Fibroblast of skin of abdomen (primary cell): ENCODE results near the gene FALEC.

ENCODE experiments used
- DNase-seq: peaks from one replicate; pipeline ENCODE4 v3.0.0-alpha.2; 2013

The FALEC gene

DNA sequence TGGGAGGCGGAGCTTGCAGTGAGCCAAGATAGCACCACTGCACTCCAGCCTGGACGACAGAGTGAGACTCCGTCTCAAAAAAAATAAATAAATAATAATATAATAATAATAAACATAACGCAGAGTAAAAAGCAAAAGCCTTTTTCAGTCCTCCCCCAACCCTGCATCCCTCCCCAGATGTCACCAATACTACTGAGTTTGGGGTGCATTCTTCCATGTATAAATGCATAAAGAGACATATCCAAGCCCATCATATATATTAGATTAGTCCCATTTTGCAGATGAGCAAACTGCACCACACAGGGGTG, 32.7 kb downstream of the FALEC start:
- no peak for DNase-seq

DNA sequence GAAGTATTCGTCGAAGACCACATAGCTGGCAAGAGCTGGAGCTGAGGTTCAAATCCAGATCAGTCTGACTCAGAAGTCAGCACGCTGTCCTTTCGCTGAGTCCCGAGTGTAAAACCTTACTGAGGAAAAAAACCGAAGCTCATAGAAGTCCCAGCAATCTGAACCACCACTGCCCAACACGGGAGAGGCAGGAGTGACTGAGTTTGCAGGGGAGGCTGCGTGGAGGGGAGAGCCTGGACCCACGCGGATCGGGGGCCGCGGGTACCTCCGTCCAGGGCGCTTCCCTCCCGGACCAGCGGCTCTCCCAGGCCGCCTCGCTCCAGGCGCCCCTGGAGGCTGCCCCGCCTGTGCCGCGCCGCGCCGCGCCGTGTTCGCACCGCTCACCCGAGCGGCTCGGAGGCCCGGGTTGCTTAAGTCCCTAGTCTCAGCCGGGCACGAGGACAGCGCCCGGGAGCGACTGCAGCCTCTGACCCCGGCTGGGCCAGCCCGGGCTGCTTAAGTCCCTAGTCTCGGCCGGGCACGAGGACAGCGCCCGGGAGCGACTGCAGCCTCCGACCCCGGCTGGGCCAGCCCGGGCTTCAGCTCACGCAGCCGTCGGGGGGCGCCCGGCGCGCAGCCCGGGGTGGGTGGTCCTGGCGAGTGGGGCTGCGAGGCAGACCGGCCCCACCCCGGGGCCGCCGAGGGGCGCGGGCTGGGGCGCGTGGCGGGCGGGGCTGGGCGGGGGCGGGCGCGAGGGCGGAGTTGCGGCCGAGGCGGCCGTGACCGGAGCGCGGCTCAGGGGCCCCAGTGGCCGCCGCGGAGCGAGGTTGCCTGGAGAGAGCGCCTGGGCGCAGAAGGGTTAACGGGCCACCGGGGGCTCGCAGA, 33.3 kb downstream of the FALEC start, which contains the start of gene ADAMTSL4:
ADAMTSL4 (plus strand) TSS at position 777 of the 864 bp plus-strand sequence. CDS start 2,881 bp downstream, outside the sequence.
- peak; percentile 69 for DNase-seq

GRCh38 chr1:150549496-150550221, 34.1 kb downstream of the FALEC start:
- no peak for DNase-seq

DNA sequence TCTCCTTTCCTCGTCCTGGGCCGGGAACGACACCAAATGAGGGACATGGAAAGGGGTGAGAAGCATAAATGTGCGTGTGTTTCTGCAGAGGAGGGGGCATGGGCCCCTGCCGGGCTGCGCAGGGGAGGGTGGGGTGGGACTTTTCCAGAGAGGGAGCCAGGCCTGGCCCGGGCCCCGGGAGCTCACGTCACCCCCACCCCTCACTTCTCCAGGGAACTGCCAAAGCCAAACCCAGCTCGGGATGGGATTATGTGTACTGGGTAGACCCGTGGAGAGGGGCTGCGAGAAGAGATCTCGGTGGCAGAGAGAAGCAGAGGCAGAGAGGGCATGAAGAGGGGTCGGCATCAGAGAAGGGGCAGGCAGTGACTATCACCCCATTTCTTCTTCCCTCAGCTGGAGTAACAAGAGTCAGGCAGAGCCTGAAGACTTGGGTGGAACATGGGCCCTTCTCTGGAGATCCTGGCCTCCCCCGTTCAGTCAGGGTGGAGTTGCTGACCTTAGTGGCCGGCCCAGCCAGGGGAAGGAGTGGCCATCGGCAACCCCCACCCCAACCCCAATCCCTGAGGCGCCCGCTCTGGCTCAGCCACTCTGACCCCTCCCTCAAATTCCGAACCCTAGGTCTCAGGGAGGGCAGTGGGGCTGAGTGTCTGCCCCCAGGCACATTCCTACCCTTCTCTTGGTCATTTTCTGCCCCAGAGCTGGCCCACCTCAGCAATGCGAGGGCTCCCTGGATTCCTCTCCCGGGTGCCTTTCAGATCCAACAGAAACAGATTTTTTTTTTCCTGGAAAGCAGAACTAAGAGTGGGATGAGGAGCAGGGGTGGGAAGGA, 34.9 kb downstream of the FALEC start:
- no peak for DNase-seq

GRCh38 chr1:150551051-150551783, 35.7 kb downstream of the FALEC start:
- DNase-seq, result no peak

GRCh38 chr1:150551784-150552127, 36.2 kb downstream of the FALEC start:
- no peak for DNase-seq

DNA sequence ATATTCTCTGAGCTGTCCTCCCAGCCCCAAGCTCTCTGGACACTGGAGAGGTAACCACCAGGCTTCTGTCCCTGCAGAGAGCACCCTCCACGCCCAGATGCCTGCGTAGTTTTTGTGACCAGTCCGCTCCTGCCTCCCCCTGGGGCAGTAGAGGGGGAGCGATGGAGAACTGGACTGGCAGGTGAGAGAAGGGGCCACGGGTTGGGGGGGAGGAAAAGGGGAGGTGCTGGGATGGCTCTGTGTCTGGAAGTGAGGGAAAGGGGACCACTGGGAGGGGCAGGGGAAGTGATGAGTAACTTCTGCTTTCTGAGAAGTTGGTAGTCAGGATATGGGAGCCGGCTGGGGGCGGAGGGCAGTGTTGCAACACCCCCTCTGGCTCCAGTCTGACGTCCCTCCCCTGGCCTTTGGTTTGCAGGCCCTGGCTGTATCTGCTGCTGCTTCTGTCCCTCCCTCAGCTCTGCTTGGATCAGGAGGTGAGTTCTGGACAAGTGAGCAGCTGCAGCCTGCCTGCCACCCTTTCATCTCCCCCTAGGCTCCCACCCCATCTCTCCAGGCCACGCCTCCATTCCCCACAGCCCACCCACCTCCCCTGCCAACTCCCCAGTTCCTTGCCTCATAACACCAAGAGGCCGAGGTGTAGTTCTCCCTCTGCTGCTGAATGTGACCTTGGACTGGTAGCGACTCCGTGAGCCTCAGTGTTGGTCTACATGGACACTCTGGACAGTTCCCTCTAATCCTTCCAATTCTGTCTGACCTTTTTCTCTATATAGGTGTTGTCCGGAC, 36.8 kb downstream of the FALEC start:
- DNase-seq, result peak; percentile 82

GRCh38 chr1:150552911-150553289, 37.3 kb downstream of the FALEC start:
- no peak for DNase-seq

DNA sequence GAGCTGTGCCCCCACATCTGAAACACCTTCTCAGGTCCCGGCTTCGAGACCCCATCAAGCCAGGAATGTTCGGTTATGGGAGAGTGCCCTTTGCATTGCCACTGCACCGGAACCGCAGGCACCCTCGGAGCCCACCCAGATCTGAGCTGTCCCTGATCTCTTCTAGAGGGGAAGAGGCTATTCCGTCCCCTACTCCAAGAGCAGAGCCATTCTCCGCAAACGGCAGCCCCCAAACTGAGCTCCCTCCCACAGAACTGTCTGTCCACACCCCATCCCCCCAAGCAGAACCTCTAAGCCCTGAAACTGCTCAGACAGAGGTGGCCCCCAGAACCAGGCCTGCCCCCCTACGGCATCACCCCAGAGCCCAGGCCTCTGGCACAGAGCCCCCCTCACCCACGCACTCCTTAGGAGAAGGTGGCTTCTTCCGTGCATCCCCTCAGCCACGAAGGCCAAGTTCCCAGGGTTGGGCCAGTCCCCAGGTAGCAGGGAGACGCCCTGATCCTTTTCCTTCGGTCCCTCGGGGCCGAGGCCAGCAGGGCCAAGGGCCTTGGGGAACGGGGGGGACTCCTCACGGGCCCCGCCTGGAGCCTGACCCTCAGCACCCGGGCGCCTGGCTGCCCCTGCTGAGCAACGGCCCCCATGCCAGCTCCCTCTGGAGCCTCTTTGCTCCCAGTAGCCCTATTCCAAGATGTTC, 38.0 kb downstream of the FALEC start:
- DNase-seq, result no peak

DNA sequence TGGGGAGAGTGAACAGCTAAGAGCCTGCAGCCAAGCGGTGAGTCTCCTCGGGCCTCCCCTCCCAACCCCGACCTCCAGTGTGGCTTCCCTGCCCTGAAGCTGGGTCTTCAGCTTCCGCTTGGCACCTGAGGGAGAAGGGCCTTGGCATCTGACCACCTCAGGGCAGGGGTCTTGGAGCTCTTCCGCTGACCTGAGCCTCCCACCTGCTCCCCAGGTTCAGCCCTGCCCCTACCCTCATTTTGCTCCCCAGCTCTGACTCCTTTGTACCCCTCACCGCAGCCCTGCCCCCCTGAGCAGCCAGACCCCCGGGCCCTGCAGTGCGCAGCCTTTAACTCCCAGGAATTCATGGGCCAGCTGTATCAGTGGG, 38.5 kb downstream of the FALEC start:
- DNase-seq, result no peak

DNA sequence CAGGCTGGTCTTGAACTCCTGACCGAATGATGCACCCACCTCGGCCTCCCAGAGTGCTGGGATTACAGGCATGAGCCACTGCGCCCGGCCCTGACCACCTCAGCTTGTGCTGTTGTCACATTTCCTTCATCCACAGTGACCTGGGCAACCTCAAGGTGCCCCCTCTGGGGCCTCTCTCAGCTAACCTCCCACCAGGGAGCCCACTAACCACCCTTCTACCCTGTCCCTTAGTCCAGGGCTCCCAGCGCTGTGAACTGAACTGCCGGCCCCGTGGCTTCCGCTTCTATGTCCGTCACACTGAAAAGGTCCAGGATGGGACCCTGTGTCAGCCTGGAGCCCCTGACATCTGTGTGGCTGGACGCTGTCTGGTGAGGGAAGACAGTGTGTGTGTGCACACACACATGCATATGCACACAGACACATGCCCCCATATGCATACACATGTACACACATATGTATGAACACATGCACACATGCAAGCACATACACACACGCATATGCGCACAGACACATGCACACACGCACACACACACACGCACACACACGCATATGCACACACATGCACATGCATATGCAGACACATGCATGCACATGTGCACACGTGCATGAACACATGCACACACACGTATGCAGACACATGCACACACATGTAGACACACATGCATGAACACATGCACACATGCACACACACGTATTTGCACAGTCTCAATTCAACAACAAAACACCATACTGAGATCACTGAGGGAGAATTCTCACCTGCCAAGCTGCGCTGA, 39.8 kb downstream of the FALEC start:
- DNase-seq, result no peak

DNA sequence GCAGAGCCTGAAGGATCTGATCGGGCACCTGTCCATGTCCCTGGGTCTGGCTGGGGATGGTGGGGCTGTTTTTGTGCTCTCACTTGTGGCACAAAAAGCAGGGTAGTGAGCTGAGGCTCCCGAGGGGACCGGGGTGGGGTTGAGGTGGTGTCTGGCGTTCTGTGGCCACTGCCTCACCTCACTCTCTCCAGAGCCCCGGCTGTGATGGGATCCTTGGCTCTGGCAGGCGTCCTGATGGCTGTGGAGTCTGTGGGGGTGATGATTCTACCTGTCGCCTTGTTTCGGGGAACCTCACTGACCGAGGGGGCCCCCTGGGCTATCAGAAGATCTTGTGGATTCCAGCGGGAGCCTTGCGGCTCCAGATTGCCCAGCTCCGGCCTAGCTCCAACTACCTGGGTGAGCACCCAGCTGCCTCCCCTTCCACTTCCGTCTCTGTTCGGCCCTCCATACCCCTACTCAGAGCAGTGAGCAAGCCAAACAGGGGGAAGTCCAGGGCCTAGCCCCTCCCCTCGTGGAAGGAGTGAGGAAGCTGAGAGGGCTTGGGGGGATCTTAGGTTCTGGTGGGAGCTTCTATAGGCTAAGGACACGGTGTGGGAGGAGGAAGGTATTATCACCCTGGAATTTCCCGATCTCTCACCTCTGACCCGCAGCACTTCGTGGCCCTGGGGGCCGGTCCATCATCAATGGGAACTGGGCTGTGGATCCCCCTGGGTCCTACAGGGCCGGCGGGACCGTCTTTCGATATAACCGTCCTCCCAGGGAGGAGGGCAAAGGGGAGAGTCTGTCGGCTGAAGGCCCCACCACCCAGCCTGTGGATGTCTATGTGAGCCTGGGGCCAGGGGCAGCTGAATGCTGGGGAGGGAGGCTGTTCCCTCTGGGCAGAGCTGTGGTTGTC, 40.7 kb downstream of the FALEC start:
- no peak for DNase-seq

DNA sequence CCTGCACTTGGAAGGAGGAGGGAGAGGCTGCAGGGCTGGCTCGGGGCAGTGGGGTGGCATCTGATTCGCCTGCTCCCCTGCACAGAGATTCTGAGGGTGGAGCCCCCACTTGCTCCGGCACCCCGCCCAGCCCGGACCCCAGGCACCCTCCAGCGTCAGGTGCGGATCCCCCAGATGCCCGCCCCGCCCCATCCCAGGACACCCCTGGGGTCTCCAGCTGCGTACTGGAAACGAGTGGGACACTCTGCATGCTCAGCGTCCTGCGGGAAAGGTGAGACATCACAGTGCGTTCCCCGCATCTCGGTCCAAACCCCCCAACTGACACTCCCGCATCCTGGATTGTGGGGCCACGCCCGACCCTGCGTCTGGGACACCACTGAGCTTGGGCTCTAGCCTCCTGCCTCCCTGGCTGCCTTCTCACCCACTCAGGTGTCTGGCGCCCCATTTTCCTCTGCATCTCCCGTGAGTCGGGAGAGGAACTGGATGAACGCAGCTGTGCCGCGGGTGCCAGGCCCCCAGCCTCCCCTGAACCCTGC, 41.6 kb downstream of the FALEC start:
- DNase-seq, result no peak

GRCh38 chr1:150557813-150558212, 42.3 kb downstream of the FALEC start:
- DNase-seq, result no peak

DNA sequence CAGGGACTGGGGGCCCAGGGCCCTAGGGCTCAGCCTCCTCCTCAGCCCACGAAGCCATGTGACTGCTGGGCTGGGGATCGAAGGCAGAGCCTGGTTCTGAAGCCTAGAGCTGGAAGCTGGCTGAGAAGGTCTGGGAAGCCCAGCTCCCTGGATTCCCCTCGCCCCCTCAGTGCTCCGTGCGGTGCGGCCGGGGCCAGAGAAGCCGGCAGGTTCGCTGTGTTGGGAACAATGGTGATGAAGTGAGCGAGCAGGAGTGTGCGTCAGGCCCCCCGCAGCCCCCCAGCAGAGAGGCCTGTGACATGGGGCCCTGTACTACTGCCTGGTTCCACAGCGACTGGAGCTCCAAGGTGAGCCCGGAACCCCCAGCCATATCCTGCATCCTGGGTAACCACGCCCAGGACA, 42.8 kb downstream of the FALEC start:
- no peak for DNase-seq

DNA sequence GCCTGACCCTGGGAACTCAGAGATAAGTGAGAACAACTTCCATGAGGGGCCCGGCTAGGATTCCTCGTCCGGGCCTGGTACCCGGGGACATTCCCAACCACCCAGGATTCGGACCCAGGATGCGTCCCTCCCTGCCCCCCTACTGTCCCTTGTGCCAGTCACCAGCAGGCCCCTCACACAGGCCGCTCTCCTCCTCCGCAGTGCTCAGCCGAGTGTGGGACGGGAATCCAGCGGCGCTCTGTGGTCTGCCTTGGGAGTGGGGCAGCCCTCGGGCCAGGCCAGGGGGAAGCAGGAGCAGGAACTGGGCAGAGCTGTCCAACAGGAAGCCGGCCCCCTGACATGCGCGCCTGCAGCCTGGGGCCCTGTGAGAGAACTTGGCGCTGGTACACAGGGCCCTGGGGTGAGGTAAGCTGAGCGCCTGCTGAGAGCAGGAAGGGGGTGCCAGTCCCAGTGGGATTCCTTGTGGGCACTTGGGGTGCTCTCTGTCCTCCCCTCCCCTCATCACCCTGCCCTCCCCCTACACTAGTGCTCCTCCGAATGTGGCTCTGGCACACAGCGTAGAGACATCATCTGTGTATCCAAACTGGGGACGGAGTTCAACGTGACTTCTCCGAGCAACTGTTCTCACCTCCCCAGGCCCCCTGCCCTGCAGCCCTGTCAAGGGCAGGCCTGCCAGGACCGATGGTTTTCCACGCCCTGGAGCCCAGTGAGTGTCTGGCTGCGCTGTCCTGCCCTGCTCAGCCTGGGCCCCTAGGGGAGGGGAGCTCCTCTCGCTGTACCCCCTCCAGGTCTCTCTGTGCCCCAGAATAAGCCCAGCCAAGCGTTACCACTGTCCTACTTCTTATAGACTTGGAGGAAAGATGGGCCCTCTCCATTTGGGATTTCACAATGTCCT, 43.5 kb downstream of the FALEC start:
- DNase-seq, result no peak

DNA sequence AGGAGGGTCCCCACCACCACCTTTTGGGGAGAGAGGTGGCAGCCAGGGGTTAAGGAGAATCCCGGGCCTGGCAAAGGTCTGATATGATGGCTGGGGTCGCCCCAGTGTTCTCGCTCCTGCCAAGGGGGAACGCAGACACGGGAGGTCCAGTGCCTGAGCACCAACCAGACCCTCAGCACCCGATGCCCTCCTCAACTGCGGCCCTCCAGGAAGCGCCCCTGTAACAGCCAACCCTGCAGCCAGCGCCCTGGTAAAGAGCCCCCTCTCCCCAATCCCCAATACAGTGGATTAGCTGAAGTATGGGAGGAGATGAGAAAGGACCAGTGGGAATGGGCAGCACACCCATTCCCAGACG, 44.1 kb downstream of the FALEC start:
- DNase-seq, result no peak

GRCh38 chr1:150560011-150560438, 44.5 kb downstream of the FALEC start:
- no peak for DNase-seq
